ENCODE data around the gene BAIAP2L1. TPM values are rescaled to one million over a fixed set of nuclear protein-coding genes. Genes with fewer than 3 reads are reported as not detected.

Gene BAIAP2L1
- total and polyA plus RNA-seq, 2 of the 8 experiments (the other 6 are each of a cell fraction or from before 2014, with no cell fraction given): 19.2 to 42.9 TPM

- TF ChIP-seq, protein P1, sequence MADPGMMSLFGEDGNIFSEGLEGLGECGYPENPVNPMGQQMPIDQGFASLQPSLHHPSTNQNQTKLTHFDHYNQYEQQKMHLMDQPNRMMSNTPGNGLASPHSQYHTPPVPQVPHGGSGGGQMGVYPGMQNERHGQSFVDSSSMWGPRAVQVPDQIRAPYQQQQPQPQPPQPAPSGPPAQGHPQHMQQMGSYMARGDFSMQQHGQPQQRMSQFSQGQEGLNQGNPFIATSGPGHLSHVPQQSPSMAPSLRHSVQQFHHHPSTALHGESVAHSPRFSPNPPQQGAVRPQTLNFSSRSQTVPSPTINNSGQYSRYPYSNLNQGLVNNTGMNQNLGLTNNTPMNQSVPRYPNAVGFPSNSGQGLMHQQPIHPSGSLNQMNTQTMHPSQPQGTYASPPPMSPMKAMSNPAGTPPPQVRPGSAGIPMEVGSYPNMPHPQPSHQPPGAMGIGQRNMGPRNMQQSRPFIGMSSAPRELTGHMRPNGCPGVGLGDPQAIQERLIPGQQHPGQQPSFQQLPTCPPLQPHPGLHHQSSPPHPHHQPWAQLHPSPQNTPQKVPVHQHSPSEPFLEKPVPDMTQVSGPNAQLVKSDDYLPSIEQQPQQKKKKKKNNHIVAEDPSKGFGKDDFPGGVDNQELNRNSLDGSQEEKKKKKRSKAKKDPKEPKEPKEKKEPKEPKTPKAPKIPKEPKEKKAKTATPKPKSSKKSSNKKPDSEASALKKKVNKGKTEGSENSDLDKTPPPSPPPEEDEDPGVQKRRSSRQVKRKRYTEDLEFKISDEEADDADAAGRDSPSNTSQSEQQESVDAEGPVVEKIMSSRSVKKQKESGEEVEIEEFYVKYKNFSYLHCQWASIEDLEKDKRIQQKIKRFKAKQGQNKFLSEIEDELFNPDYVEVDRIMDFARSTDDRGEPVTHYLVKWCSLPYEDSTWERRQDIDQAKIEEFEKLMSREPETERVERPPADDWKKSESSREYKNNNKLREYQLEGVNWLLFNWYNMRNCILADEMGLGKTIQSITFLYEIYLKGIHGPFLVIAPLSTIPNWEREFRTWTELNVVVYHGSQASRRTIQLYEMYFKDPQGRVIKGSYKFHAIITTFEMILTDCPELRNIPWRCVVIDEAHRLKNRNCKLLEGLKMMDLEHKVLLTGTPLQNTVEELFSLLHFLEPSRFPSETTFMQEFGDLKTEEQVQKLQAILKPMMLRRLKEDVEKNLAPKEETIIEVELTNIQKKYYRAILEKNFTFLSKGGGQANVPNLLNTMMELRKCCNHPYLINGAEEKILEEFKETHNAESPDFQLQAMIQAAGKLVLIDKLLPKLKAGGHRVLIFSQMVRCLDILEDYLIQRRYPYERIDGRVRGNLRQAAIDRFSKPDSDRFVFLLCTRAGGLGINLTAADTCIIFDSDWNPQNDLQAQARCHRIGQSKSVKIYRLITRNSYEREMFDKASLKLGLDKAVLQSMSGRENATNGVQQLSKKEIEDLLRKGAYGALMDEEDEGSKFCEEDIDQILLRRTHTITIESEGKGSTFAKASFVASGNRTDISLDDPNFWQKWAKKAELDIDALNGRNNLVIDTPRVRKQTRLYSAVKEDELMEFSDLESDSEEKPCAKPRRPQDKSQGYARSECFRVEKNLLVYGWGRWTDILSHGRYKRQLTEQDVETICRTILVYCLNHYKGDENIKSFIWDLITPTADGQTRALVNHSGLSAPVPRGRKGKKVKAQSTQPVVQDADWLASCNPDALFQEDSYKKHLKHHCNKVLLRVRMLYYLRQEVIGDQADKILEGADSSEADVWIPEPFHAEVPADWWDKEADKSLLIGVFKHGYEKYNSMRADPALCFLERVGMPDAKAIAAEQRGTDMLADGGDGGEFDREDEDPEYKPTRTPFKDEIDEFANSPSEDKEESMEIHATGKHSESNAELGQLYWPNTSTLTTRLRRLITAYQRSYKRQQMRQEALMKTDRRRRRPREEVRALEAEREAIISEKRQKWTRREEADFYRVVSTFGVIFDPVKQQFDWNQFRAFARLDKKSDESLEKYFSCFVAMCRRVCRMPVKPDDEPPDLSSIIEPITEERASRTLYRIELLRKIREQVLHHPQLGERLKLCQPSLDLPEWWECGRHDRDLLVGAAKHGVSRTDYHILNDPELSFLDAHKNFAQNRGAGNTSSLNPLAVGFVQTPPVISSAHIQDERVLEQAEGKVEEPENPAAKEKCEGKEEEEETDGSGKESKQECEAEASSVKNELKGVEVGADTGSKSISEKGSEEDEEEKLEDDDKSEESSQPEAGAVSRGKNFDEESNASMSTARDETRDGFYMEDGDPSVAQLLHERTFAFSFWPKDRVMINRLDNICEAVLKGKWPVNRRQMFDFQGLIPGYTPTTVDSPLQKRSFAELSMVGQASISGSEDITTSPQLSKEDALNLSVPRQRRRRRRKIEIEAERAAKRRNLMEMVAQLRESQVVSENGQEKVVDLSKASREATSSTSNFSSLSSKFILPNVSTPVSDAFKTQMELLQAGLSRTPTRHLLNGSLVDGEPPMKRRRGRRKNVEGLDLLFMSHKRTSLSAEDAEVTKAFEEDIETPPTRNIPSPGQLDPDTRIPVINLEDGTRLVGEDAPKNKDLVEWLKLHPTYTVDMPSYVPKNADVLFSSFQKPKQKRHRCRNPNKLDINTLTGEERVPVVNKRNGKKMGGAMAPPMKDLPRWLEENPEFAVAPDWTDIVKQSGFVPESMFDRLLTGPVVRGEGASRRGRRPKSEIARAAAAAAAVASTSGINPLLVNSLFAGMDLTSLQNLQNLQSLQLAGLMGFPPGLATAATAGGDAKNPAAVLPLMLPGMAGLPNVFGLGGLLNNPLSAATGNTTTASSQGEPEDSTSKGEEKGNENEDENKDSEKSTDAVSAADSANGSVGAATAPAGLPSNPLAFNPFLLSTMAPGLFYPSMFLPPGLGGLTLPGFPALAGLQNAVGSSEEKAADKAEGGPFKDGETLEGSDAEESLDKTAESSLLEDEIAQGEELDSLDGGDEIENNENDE (IDR thresholded peaks at IDR 0.05; ENCODE audit: insufficient replicate concordance, low read length): no peak
- TF ChIP-seq, protein P2, sequence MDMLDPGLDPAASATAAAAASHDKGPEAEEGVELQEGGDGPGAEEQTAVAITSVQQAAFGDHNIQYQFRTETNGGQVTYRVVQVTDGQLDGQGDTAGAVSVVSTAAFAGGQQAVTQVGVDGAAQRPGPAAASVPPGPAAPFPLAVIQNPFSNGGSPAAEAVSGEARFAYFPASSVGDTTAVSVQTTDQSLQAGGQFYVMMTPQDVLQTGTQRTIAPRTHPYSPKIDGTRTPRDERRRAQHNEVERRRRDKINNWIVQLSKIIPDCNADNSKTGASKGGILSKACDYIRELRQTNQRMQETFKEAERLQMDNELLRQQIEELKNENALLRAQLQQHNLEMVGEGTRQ (IDR thresholded peaks at IDR 0.05; ENCODE audit: low read length): no peak
- no peak for TF ChIP-seq TBP (IDR thresholded peaks at IDR 0.05; ENCODE audit: low read depth, low read length)
- TF ChIP-seq EZH2 (IDR thresholded peaks at IDR 0.05; ENCODE audit: low read depth, low read length, severe bottlenecking): no peak
- no peak for TF ChIP-seq RBBP5 (IDR thresholded peaks at IDR 0.05; ENCODE audit: borderline replicate concordance, low read depth, low read length)
- TF ChIP-seq SIX5 (IDR thresholded peaks at IDR 0.05; ENCODE audit: low read depth, low read length): no peak
- TF ChIP-seq, protein P3, sequence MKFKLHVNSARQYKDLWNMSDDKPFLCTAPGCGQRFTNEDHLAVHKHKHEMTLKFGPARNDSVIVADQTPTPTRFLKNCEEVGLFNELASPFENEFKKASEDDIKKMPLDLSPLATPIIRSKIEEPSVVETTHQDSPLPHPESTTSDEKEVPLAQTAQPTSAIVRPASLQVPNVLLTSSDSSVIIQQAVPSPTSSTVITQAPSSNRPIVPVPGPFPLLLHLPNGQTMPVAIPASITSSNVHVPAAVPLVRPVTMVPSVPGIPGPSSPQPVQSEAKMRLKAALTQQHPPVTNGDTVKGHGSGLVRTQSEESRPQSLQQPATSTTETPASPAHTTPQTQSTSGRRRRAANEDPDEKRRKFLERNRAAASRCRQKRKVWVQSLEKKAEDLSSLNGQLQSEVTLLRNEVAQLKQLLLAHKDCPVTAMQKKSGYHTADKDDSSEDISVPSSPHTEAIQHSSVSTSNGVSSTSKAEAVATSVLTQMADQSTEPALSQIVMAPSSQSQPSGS (IDR thresholded peaks at IDR 0.05; ENCODE audit: low read length): no peak
- no peak for TF ChIP-seq SUZ12 (IDR thresholded peaks at IDR 0.05; ENCODE audit: low read length)
Observed at GRCh38 chr7:98358706-98359105, 42.2 kb downstream of the BAIAP2L1 start (continued).
